OCI-LY1 (cell line): ENCODE results near the gene TTLL11.

Experiments
- H2AFZ ChIP-seq: fragments of 200-600 bp; sonication (generic), shearing (Covaris generic); 2 replicates; pipeline ENCODE4 v1.6.0; 2014; ENCODE audit warnings: antibody characterized with exemption, mild to moderate bottlenecking, low read length
- H3F3A ChIP-seq: fragments of 200-600 bp; sonication (generic), shearing (Covaris generic); 2 replicates; pipeline ENCODE4 v1.6.0; 2014; ENCODE audit warnings: mild to moderate bottlenecking, antibody characterized with exemption, low read length, moderate library complexity; ENCODE audit not compliant: insufficient read depth
- H3K27ac ChIP-seq: fragments of 200-600 bp; sonication (generic); 2 replicates; pipeline ENCODE4 v1.5.1; 2014; ENCODE audit warnings: low read length, mixed run types, mild to moderate bottlenecking, low read depth; ENCODE audit not compliant: poor library complexity, severe bottlenecking
- H3K27me3 ChIP-seq: fragments of 200-600 bp; sonication (generic); 2 replicates; pipeline ENCODE4 v1.6.0; 2014; ENCODE audit warnings: antibody characterized with exemption, mild to moderate bottlenecking, low read length, moderate library complexity; ENCODE audit not compliant: insufficient read depth
- H3K36me3 ChIP-seq: fragments of 200-600 bp; sonication (generic); 2 replicates; pipeline ENCODE4 v1.6.1; 2014; ENCODE audit warnings: mild to moderate bottlenecking, antibody characterized with exemption, low read length, moderate library complexity, mixed read lengths; ENCODE audit not compliant: insufficient read depth
- H3K4me1 ChIP-seq: fragments of 200-600 bp; sonication (generic); 2 replicates; pipeline ENCODE4 v1.5.1; 2014; ENCODE audit warnings: mild to moderate bottlenecking, low read length, moderate library complexity; ENCODE audit not compliant: insufficient read depth, severe bottlenecking
- H3K4me2 ChIP-seq: fragments of 200-600 bp; sonication (generic), shearing (Covaris generic); 2 replicates; pipeline ENCODE4 v1.6.1; 2014; ENCODE audit warnings: low read length
- H3K4me3 ChIP-seq: fragments of 200-600 bp; sonication (generic); 2 replicates; pipeline ENCODE4 v1.5.1; 2014; ENCODE audit warnings: low read length, low read depth, mild to moderate bottlenecking, mixed read lengths; ENCODE audit not compliant: poor library complexity, severe bottlenecking
- H3K79me2 ChIP-seq: fragments of 200-600 bp; shearing (Covaris generic); 2 replicates; pipeline ENCODE4 v1.6.1; 2016; ENCODE audit warnings: mixed run types, low read length, mixed read lengths; ENCODE audit not compliant: insufficient read depth
- H3K9ac ChIP-seq: fragments of 200-600 bp; sonication (generic), shearing (Covaris generic); 2 replicates; pipeline ENCODE4 v1.6.1; 2014; ENCODE audit warnings: mild to moderate bottlenecking, low read length, mixed read lengths
- H3K9me2 ChIP-seq: fragments of 200-600 bp; sonication (generic), shearing (Covaris generic); 2 replicates; pipeline ENCODE4 v1.6.1; 2014; ENCODE audit warnings: low read depth, mild to moderate bottlenecking, low read length, mixed read lengths
- H3K9me3 ChIP-seq: fragments of 200-600 bp; shearing (Covaris generic); 2 replicates; pipeline ENCODE4 v1.6.1; 2014; ENCODE audit warnings: low read length, mixed read lengths
- H4K20me1 ChIP-seq: fragments of 200-600 bp; sonication (generic), shearing (Covaris generic); 2 replicates; pipeline ENCODE4 v1.6.0; 2016; ENCODE audit warnings: mild to moderate bottlenecking, low read length; ENCODE audit not compliant: insufficient read depth
- CTCF ChIP-seq: fragments of 200-600 bp; sonication (generic), shearing (Covaris generic); IDR thresholded peaks from 2 replicates; pipeline ENCODE4 v1.5.1; 2017; ENCODE audit warnings: mild to moderate bottlenecking, antibody characterized with exemption, low read length, moderate library complexity, mixed read lengths
- EZH2 ChIP-seq: fragments of 200-600 bp; sonication (generic), shearing (Covaris generic); IDR thresholded peaks from 2 replicates; pipeline ENCODE4 v1.8.0; 2017; ENCODE audit warnings: borderline replicate concordance, mixed run types, mild to moderate bottlenecking, antibody characterized with exemption, low read length, moderate library complexity, mixed read lengths

The TTLL11 gene

GRCh38 chr9:121818841-121819427 is 274.2 kb downstream of the TTLL11 start:
- no peaks in the 10 kb centered on the region for H3K79me2 ChIP-seq

GRCh38 chr9:121818016-121818661 is 275.0 kb downstream of the TTLL11 start:
- no peaks in the 10 kb centered on the region for H4K20me1 ChIP-seq
- H3K4me1 ChIP-seq = peaks cover 42% of the 10 kb centered on the region
- no peaks in the 10 kb centered on the region for H3K9me3 ChIP-seq
- H2AFZ ChIP-seq = no peak overlapping the region
- no peak overlapping the region for H3K9ac ChIP-seq
- H3F3A ChIP-seq = no peaks in the 10 kb centered on the region
- no peaks in the 10 kb centered on the region for H3K79me2 ChIP-seq
- no peaks in the 10 kb centered on the region for H3K27me3 ChIP-seq
- TF ChIP-seq EZH2 (no peak), CTCF (no peak)
- no peaks in the 10 kb centered on the region for H3K36me3 ChIP-seq
- H3K4me3 ChIP-seq = no peak overlapping the region
- no peaks in the 10 kb centered on the region for H3K9me2 ChIP-seq
- no peak overlapping the region for H3K4me2 ChIP-seq
- no peak overlapping the region for H3K27ac ChIP-seq

More at GRCh38 chr9:121818841-121819427, 274.2 kb downstream of the TTLL11 start:
- Histone ChIP-seq H4K20me1 (no peaks in the 10 kb centered on the region), H3K4me2 (peak overlapping the region; percentile 37; the same call in 1 of the 2 replicates), H3K9ac (no peak overlapping the region; the same call in 1 of the 2 replicates), H3K4me3 (no peak overlapping the region), H3F3A (no peaks in the 10 kb centered on the region), H3K9me3 (no peaks in the 10 kb centered on the region), H2AFZ (no peak overlapping the region), H3K27me3 (no peaks in the 10 kb centered on the region), H3K36me3 (no peaks in the 10 kb centered on the region), H3K9me2 (no peaks in the 10 kb centered on the region), H3K4me1 (peaks cover 44% of the 10 kb centered on the region), H3K27ac (no peak overlapping the region)
- no peak for TF ChIP-seq CTCF
- TF ChIP-seq EZH2 = no peak

- no peak overlapping the region for H3K9ac ChIP-seq
- no peak overlapping the region for H3K27ac ChIP-seq
- no peak for TF ChIP-seq CTCF
- TF ChIP-seq EZH2 = no peak
- no peak overlapping the region for H2AFZ ChIP-seq
- H3K4me1 ChIP-seq = peaks cover 35% of the 10 kb centered on the region
- H3K9me2 ChIP-seq = no peaks in the 10 kb centered on the region
- H4K20me1 ChIP-seq = no peaks in the 10 kb centered on the region
- H3K79me2 ChIP-seq = no peaks in the 10 kb centered on the region
- H3F3A ChIP-seq = no peaks in the 10 kb centered on the region
- no peak overlapping the region for H3K4me3 ChIP-seq
- H3K27me3 ChIP-seq = no peaks in the 10 kb centered on the region
- no peaks in the 10 kb centered on the region for H3K36me3 ChIP-seq
- no peaks in the 10 kb centered on the region for H3K9me3 ChIP-seq
- no peak overlapping the region for H3K4me2 ChIP-seq
These were observed 275.6 kb downstream of the TTLL11 start for GRCh38 chr9:121817476-121817875.
